PC-9 (cell line): ENCODE results near the gene TCEAL4.

Source experiments
- EZH2 ChIP-seq: fragments of 200-600 bp; sonication (generic); IDR thresholded peaks from 2 replicates; pipeline ENCODE4 v1.8.0; 2017; ENCODE audit warnings: antibody characterized with exemption, low read depth
- TF ChIP-seq, protein P1 (sequence below): fragments of 200-600 bp; sonication (generic); conservative IDR thresholded peaks from 2 replicates; pipeline ENCODE4 v1.6.1; 2017; ENCODE audit warnings: mixed run types, antibody characterized with exemption, mild to moderate bottlenecking, moderate library complexity

DNA sequence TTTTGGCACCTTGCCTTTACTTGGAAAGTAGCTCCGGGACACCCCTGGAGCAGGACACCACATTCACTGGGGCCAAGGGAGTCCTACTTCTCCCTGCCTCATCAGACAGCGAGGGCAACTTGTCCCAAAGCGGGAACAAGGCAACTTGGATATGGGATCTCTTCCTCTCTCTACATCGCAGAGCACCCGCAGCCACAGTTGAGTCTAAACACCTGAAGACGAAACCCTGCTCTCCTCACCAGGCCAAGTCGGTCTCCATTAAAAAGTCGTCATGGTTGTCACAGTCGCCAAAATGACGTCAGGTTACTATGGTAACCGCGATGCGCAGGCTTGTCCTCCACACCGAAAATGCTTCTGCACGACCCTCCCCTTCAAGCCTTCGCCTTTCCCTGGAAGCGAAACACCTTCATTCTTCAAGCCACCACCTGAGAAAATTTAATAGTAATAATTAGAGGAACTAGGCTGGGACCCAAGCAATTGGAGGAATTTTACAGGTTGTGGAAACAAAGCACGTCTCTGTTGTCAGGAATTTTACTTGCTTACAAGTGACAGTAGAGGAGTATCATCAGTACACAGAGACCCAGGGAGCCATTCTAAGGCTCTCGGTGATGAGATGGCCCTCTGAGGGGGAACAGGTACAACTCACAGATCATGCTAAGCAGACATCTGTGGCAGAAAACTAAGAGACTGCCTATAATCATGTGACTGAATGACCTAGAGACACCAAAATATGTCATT is 30.5 kb upstream of the TCEAL4 start:
- TF ChIP-seq, protein P1, sequence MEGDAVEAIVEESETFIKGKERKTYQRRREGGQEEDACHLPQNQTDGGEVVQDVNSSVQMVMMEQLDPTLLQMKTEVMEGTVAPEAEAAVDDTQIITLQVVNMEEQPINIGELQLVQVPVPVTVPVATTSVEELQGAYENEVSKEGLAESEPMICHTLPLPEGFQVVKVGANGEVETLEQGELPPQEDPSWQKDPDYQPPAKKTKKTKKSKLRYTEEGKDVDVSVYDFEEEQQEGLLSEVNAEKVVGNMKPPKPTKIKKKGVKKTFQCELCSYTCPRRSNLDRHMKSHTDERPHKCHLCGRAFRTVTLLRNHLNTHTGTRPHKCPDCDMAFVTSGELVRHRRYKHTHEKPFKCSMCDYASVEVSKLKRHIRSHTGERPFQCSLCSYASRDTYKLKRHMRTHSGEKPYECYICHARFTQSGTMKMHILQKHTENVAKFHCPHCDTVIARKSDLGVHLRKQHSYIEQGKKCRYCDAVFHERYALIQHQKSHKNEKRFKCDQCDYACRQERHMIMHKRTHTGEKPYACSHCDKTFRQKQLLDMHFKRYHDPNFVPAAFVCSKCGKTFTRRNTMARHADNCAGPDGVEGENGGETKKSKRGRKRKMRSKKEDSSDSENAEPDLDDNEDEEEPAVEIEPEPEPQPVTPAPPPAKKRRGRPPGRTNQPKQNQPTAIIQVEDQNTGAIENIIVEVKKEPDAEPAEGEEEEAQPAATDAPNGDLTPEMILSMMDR = no peak
- no peak for TF ChIP-seq EZH2
